Mucosa of descending colon (tissue), 3 donors: ENCODE data around the gene PKHD1. TPM values are rescaled to one million over a fixed set of nuclear protein-coding genes. Genes with fewer than 3 reads are reported as not detected.

Experiments
- ATAC-seq: fragments of 200-7000 bp; cut with Tn5 transposase; one replicate; pipeline ENCODE4 v1.9.1; 2020; ENCODE audit warnings: mild to moderate bottlenecking, moderate library complexity
- DNase-seq, 3 donors: peaks; one replicate each; pipeline ENCODE4 v3.0.0-alpha.2; 2020
- H3K36me3 ChIP-seq: fragments of 200-600 bp; one replicate; pipeline ENCODE4 v1.8.0; 2021; ENCODE audit warnings: low read depth, mild to moderate bottlenecking
- H3K4me1 ChIP-seq: fragments of 200-600 bp; one replicate; pipeline ENCODE4 v1.8.0; 2021; ENCODE audit warnings: low read depth, mild to moderate bottlenecking
- H3K4me3 ChIP-seq: fragments of 200-600 bp; one replicate; pipeline ENCODE4 v1.8.0; 2021; ENCODE audit warnings: mild to moderate bottlenecking
- H3K9me3 ChIP-seq: fragments of 200-600 bp; one replicate; pipeline ENCODE4 v1.8.0; 2021; ENCODE audit warnings: mild to moderate bottlenecking
- intact Hi-C, 2 donors: fragments of 100-400 bp; cut with DNase I in 1 of 2; cut with micrococcal nuclease in 1 of 2; formaldehyde crosslinking; loops; one replicate each; pipeline versions ENCODE4 v1.11.0 to v1.11.1; 2022; cut with DNase I, micrococcal nuclease
- total RNA-seq, 3 donors: library from RNA; stranded (reverse); fragmentation: NEBNext Ultra II Directional in 2 of 3; extraction: Animal tissue kit (Norgen Biotek cat#: 25700) in 2 of 3; gene quantifications; one replicate each; pipeline versions ENCODE4 v1.2.1 to v1.2.4, GENCODE V29; 2021 to 2023
- TF ChIP-seq, protein P1 (sequence below): fragments of 200-600 bp; IDR thresholded peaks from one replicate; pipeline ENCODE4 v1.8.0; 2022; ENCODE audit warnings: antibody characterized with exemption, mild to moderate bottlenecking
- donor health status: DM: no; HTN: no; CAD: no; lungs with moderate emphysema.
- donor health status: DM: no; HTN: no; CAD: no.
- donor health status: DM: no; HTN: yes; CAD: no.

Gene PKHD1
- total RNA-seq, 3 donors from 2014 or later = 0.12 to 0.22 (median 0.20) TPM

DNA sequence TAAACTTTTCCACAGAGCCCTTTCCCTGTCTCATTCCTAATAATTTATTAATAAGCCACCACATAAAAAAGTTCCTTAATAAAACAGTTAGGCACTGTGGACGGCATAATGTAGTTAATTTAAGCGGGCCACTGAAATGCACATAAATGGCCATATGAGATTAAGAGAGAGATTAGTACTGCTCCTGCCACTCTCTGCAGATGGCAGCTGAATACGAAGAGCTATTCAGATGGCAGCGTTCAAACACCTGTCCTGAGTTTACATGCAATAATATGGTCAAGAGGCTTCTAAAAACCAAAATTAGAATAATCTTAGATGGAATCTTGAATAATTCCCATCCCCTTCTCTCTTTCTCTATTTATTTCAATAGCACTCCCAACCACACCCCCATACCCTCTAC, 461.8 kb downstream of the PKHD1 start:
- intact Hi-C loops = no loop called here
- DNase-seq (no peak), ATAC-seq (no peak)
- Histone ChIP-seq H3K4me3 (no peak overlapping the region), H3K36me3 (no peaks in the 10 kb centered on the region), H3K4me1 (no peaks in the 10 kb centered on the region), H3K9me3 (no peaks in the 10 kb centered on the region)
- TF ChIP-seq, protein P1, sequence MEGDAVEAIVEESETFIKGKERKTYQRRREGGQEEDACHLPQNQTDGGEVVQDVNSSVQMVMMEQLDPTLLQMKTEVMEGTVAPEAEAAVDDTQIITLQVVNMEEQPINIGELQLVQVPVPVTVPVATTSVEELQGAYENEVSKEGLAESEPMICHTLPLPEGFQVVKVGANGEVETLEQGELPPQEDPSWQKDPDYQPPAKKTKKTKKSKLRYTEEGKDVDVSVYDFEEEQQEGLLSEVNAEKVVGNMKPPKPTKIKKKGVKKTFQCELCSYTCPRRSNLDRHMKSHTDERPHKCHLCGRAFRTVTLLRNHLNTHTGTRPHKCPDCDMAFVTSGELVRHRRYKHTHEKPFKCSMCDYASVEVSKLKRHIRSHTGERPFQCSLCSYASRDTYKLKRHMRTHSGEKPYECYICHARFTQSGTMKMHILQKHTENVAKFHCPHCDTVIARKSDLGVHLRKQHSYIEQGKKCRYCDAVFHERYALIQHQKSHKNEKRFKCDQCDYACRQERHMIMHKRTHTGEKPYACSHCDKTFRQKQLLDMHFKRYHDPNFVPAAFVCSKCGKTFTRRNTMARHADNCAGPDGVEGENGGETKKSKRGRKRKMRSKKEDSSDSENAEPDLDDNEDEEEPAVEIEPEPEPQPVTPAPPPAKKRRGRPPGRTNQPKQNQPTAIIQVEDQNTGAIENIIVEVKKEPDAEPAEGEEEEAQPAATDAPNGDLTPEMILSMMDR = no peak

DNA sequence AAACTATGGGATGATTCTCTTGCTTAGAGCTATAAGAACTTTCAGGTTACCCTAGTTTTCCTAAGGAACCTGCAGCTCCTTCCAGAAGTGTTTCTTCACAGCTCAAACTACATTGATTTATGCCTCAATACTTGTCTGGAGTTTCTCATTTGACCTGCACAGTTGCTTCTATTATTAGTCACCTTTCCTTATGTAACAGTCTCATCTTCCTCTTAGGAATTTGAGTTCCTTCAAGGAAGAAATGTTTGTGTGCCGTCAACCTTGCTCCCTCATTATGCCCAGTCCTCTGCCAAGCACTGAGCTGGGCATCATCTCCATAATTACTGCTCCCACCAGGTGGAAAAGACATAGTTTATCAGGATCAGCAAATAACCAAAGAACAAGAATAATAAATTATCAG, 466.4 kb downstream of the PKHD1 start:
- H3K4me1 ChIP-seq = no peaks in the 10 kb centered on the region
- TF ChIP-seq, protein P1 = no peak
- no peak for ATAC-seq

DNA sequence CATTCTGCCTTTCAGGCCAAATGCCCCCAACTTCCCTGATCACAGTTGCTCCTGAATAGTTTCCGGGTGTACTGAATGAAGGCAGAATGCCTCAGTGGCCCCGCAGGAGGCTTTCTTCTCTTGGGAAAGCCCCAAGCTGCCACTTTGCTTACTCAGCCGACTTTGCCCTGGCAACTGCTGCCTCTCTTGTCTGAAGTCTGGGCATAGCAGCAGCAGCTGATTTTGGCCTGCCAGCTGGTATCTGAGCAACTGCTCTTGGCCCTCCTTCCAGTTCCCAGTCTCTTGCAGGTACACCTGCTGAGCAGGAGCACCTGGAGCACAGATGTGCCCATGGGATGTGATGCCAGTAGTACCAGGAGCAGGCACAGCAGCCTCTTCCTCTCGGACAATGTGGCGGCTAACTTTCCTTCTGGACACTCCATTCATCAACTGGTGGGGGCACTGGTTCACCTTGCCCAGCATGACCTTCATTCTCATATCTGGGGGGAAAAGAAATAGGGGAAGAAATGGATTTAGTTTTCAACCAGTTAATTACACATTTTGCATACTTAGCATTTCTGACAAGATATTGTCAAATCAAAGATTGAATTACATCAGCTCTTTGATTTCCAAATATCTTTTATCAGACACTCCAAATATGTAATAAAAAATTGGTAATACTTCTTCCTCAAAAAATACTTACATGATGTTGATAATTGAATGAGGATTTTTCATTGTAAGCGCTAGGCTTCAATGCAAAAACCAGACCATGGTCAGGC, 468.2 kb downstream of the PKHD1 start:
- intact Hi-C loops = no loop called here
- ATAC-seq (peak; percentile 31), DNase-seq (no peak)

More for the DNA sequence above, 466.4 kb downstream of the PKHD1 start:
- DNase-seq = no peak
- Histone ChIP-seq H3K36me3 (no peaks in the 10 kb centered on the region), H3K9me3 (no peaks in the 10 kb centered on the region), H3K4me3 (no peak overlapping the region)
- intact Hi-C loops = no loop called here

DNA sequence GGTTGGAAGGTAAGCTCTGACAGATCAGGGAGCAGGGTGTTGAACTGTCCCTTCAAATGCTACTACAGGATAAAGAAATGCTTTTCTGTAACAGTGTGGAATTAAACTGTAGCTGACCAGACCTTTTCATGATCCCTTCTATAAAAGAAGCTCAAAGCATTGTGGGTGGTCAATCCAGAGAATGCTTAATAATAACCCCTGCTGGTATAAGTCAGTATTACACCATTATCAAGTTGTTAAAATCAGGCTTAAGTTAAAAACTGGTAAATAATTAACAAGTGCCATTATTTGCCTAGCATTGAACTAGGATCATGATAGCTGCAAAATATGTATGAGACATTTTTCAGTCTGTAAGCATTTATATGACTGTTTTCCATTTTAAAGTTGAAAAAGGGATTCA, 468.9 kb downstream of the PKHD1 start:
- DNase-seq = no peak
- intact Hi-C loops = no loop called here

More for the DNA sequence above, 468.2 kb downstream of the PKHD1 start:
- Histone ChIP-seq H3K4me1 (no peaks in the 10 kb centered on the region), H3K9me3 (no peaks in the 10 kb centered on the region), H3K4me3 (no peak overlapping the region), H3K36me3 (no peaks in the 10 kb centered on the region)
- TF ChIP-seq, protein P1 = no peak

DNA sequence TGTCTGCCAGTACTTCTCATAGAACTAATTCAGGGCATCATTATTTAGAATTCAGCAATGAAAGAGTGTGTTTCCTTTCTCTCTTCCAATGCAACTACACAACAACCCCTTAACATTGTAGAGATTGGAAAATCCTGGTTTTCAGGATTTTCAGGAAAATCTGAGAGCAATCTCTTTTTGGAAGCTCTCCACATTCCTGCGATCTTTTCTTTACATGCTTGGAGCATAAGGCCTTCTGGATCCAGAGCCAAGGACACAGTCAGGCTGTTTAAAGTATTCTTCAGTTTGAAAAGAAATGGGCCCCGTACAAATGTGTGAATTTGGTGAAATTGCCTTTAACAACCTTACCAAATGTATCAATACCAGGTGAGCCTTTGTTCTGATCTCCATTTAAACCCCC, 469.7 kb downstream of the PKHD1 start:
- Histone ChIP-seq H3K4me1 (no peaks in the 10 kb centered on the region), H3K36me3 (no peaks in the 10 kb centered on the region), H3K9me3 (no peaks in the 10 kb centered on the region), H3K4me3 (no peak overlapping the region)
- ATAC-seq (no peak), DNase-seq (no peak)
- TF ChIP-seq, protein P1 = no peak
- intact Hi-C loops = no loop called here

More for the DNA sequence above, 468.9 kb downstream of the PKHD1 start:
- Histone ChIP-seq H3K9me3 (no peaks in the 10 kb centered on the region), H3K36me3 (no peaks in the 10 kb centered on the region), H3K4me1 (no peaks in the 10 kb centered on the region), H3K4me3 (no peak overlapping the region)
- ATAC-seq = no peak
- TF ChIP-seq, protein P1 = peak; percentile 8
